Measurements from ENCODE around the gene MBTPS1. TPM values are rescaled to one million over a fixed set of nuclear protein-coding genes. Genes with fewer than 3 reads are reported as not detected.

Gene MBTPS1
- polyA plus RNA-seq, 3 donors = 26.4 to 73.8 (median 28.0) TPM

- Histone ChIP-seq H3K9me3 (replicated peaks in 1 of 2; ENCODE audit: control insufficient read depth in 1 of 2, insufficient read depth in 1 of 2, low read length in 2 of 2) (no peaks in the 10 kb centered on the region), H4K20me1 (ENCODE audit: insufficient read depth, low read length) (peaks cover 80% of the 10 kb centered on the region), H3K4me3 (replicated peaks in 1 of 3; ENCODE audit: low read depth in 2 of 3, low read length in 3 of 3) (no peak overlapping the region), H3K9ac (ENCODE audit: insufficient read depth, low read length, poor library complexity, severe bottlenecking) (no peak overlapping the region), H2AFZ (ENCODE audit: insufficient read depth, low read depth, low read length, poor library complexity, severe bottlenecking) (no peak overlapping the region), H3K27me3 (ENCODE audit: control insufficient read depth in 2 of 2, insufficient read depth in 2 of 2, low read length in 2 of 2) (no peaks in the 10 kb centered on the region), H3K4me2 (replicated peaks; ENCODE audit: extremely low read depth, low read length, poor library complexity, severe bottlenecking) (no peak overlapping the region), H3K27ac (ENCODE audit: low read depth in 1 of 2, low read length in 2 of 2) (no peak overlapping the region), H3K36me3 (replicated peaks in 1 of 2; ENCODE audit: control insufficient read depth in 1 of 2, insufficient read depth in 2 of 2, low read length in 2 of 2) (peaks cover 24 to 43% of the 10 kb centered on the region in 2 donors), H3K4me1 (ENCODE audit: control insufficient read depth in 1 of 2, insufficient read depth in 2 of 2, low read length in 2 of 2) (peaks cover 37% of the 10 kb centered on the region in 2 donors), H3K79me2 (ENCODE audit: insufficient read depth, low read length) (peaks cover 99% of the 10 kb centered on the region)
- Mint-ChIP-seq H3K27me3 (ENCODE audit: low read depth in 3 of 3) (no peaks in the 10 kb centered on the region), H3K36me3 (peaks cover 26 to 38% of the 10 kb centered on the region in 2 donors), H3K4me1 (peaks cover 41% of the 10 kb centered on the region), H3K9me3 (no peaks in the 10 kb centered on the region), H3K4me3 (no peak overlapping the region), H3K27ac (peak overlapping the region in 4 of 7 donors; percentile 24 to 73 (median 57))
- TF ChIP-seq CTCF (IDR thresholded peaks at IDR 0.05) = no peak
- no peak for DNase-seq
- intact Hi-C loops (cut with micrococcal nuclease) = no loop called here
- WGBS (ENCODE audit: insufficient coverage) = 33% methylated on average over 1 of the region's 3 CpGs
Measured at GRCh38 chr16:84111525-84111924, 5.2 kb downstream of the MBTPS1 start.

GRCh38 chr16:84110527-84110926 lies 6.2 kb downstream of the MBTPS1 start:
- WGBS (ENCODE audit: insufficient coverage) = 64% methylated on average over 2 of the region's 3 CpGs
- Histone ChIP-seq H3K27me3 (ENCODE audit: control insufficient read depth in 2 of 2, insufficient read depth in 2 of 2, low read length in 2 of 2) (no peaks in the 10 kb centered on the region), H2AFZ (ENCODE audit: insufficient read depth, low read depth, low read length, poor library complexity, severe bottlenecking) (no peak overlapping the region), H3K27ac (ENCODE audit: low read depth in 1 of 2, low read length in 2 of 2) (peak overlapping the region in 1 of 2 donors; percentile 40), H3K36me3 (replicated peaks in 1 of 2; ENCODE audit: control insufficient read depth in 1 of 2, insufficient read depth in 2 of 2, low read length in 2 of 2) (peaks cover 29 to 49% of the 10 kb centered on the region in 2 donors), H3K9me3 (replicated peaks in 1 of 2; ENCODE audit: control insufficient read depth in 1 of 2, insufficient read depth in 1 of 2, low read length in 2 of 2) (no peaks in the 10 kb centered on the region), H4K20me1 (ENCODE audit: insufficient read depth, low read length) (peaks cover 89% of the 10 kb centered on the region), H3K4me2 (replicated peaks; ENCODE audit: extremely low read depth, low read length, poor library complexity, severe bottlenecking) (no peak overlapping the region), H3K4me1 (ENCODE audit: control insufficient read depth in 1 of 2, insufficient read depth in 2 of 2, low read length in 2 of 2) (peaks cover 29 to 31% of the 10 kb centered on the region in 2 donors), H3K79me2 (ENCODE audit: insufficient read depth, low read length) (peaks cover 98% of the 10 kb centered on the region), H3K4me3 (replicated peaks in 1 of 3; ENCODE audit: low read depth in 2 of 3, low read length in 3 of 3) (no peak overlapping the region), H3K9ac (ENCODE audit: insufficient read depth, low read length, poor library complexity, severe bottlenecking) (no peak overlapping the region)
- peaks cover 32 to 46% of the 10 kb centered on the region in 2 donors for H3K36me3 Mint-ChIP-seq
- peaks cover 36% of the 10 kb centered on the region for H3K4me1 Mint-ChIP-seq
- TF ChIP-seq CTCF (IDR thresholded peaks at IDR 0.05) = no peak
- H3K4me3 Mint-ChIP-seq = no peak overlapping the region
- no peaks in the 10 kb centered on the region for H3K9me3 Mint-ChIP-seq
- peak overlapping the region in 4 of 7 donors; percentile 19 to 80 (median 40) for H3K27ac Mint-ChIP-seq
- intact Hi-C loops (cut with micrococcal nuclease) = no loop called here
- no peak for DNase-seq
- H3K27me3 Mint-ChIP-seq (ENCODE audit: low read depth in 3 of 3) = no peaks in the 10 kb centered on the region

Measured in CD14-positive monocyte (primary cell).